ENCODE results near the gene GTPBP2. TPM values are rescaled to one million over a fixed set of nuclear protein-coding genes. Genes with fewer than 3 reads are reported as not detected.

Gene GTPBP2
- total RNA-seq, 1 experiment from 2014 or later = 76.4 TPM

GRCh38 chr6:43588194-43588593 is 40.9 kb downstream of the GTPBP2 start:
- CTCF ChIA-PET = no interaction called here
- no peak overlapping the region for H3K4me3 Mint-ChIP-seq
- ATAC-seq (no peak), DNase-seq (ENCODE audit: low spot score) (no peak)
- no peaks in the 10 kb centered on the region for H3K4me1 Mint-ChIP-seq
- no peaks in the 10 kb centered on the region for H3K27me3 Mint-ChIP-seq (ENCODE audit: low read depth)
- no peak overlapping the region for H3K27ac Mint-ChIP-seq
- TF ChIP-seq CDX4 (CRISPR knock-in tag; IDR thresholded peaks at IDR 0.05; ENCODE audit: borderline replicate concordance) (no peak), ESRRA (CRISPR knock-in tag; IDR thresholded peaks at IDR 0.05; ENCODE audit: borderline replicate concordance) (no peak)
- TF ChIP-seq, protein P1, sequence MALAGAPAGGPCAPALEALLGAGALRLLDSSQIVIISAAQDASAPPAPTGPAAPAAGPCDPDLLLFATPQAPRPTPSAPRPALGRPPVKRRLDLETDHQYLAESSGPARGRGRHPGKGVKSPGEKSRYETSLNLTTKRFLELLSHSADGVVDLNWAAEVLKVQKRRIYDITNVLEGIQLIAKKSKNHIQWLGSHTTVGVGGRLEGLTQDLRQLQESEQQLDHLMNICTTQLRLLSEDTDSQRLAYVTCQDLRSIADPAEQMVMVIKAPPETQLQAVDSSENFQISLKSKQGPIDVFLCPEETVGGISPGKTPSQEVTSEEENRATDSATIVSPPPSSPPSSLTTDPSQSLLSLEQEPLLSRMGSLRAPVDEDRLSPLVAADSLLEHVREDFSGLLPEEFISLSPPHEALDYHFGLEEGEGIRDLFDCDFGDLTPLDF (CRISPR knock-in tag; IDR thresholded peaks at IDR 0.05) = no peak
- peaks cover 62% of the 10 kb centered on the region for H3K36me3 Mint-ChIP-seq
- H3K9me3 Mint-ChIP-seq = no peaks in the 10 kb centered on the region
- POLR2A ChIA-PET = no interaction called here

- Mint-ChIP-seq H3K9me3 (no peaks in the 10 kb centered on the region), H3K4me1 (no peaks in the 10 kb centered on the region), H3K36me3 (peaks cover 63% of the 10 kb centered on the region), H3K27ac (no peak overlapping the region), H3K4me3 (no peak overlapping the region), H3K27me3 (ENCODE audit: low read depth) (no peaks in the 10 kb centered on the region)
- POLR2A ChIA-PET = interaction anchor here (0.7 kb wide), 1 partner anchor 19 kb away, joined by 4 read pairs; no protein-coding TSS in a partner anchor
- TF ChIP-seq GRHL2 (CRISPR knock-in tag; IDR thresholded peaks at IDR 0.05; ENCODE audit: insufficient replicate concordance, severe bottlenecking) (no peak), FOXK1 (CRISPR knock-in tag; IDR thresholded peaks at IDR 0.05) (no peak)
- CTCF ChIA-PET = interaction anchor here (0.6 to 0.7 kb wide), 2 partner anchors 89 to 690 kb away, joined by 3 to 5 read pairs; no protein-coding TSS in a partner anchor
- no peak for DNase-seq (ENCODE audit: low spot score)
- ATAC-seq = no peak
Observed at GRCh38 chr6:43584892-43585570, 44.0 kb downstream of the GTPBP2 start.

GRCh38 chr6:43582911-43583310 is 46.2 kb downstream of the GTPBP2 start:
- ChIA-PET POLR2A (no interaction called here), CTCF (no interaction called here)
- ATAC-seq (no peak), DNase-seq (ENCODE audit: low spot score) (no peak)
- Mint-ChIP-seq H3K27ac (no peak overlapping the region), H3K27me3 (ENCODE audit: low read depth) (no peaks in the 10 kb centered on the region), H3K36me3 (peaks cover 58% of the 10 kb centered on the region), H3K4me1 (0 out of 2 replicates have a peak, but pooled peaks cover 3% of the 10 kb centered on the region), H3K9me3 (no peaks in the 10 kb centered on the region), H3K4me3 (no peak overlapping the region)
- TF ChIP-seq, protein P2, sequence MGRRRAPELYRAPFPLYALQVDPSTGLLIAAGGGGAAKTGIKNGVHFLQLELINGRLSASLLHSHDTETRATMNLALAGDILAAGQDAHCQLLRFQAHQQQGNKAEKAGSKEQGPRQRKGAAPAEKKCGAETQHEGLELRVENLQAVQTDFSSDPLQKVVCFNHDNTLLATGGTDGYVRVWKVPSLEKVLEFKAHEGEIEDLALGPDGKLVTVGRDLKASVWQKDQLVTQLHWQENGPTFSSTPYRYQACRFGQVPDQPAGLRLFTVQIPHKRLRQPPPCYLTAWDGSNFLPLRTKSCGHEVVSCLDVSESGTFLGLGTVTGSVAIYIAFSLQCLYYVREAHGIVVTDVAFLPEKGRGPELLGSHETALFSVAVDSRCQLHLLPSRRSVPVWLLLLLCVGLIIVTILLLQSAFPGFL (CRISPR knock-in tag; IDR thresholded peaks at IDR 0.05; ENCODE audit: borderline replicate concordance) = no peak
- TF ChIP-seq SMAD3 (CRISPR knock-in tag; IDR thresholded peaks at IDR 0.05; ENCODE audit: borderline replicate concordance) (no peak), TEAD1 (CRISPR knock-in tag; IDR thresholded peaks at IDR 0.05) (no peak), ZNF671 (CRISPR knock-in tag; IDR thresholded peaks at IDR 0.05) (no peak), OVOL2 (CRISPR knock-in tag; IDR thresholded peaks at IDR 0.05; ENCODE audit: borderline replicate concordance) (no peak), ZNF396 (CRISPR knock-in tag; IDR thresholded peaks at IDR 0.05; ENCODE audit: borderline replicate concordance) (no peak), ZNF425 (CRISPR knock-in tag; conservative IDR thresholded peaks at IDR 0.05) (no peak), TP53 (CRISPR knock-in tag; IDR thresholded peaks at IDR 0.05) (no peak), FOXP1 (CRISPR knock-in tag; IDR thresholded peaks at IDR 0.05; ENCODE audit: borderline replicate concordance) (no peak), E2F5 (CRISPR knock-in tag; IDR thresholded peaks at IDR 0.05) (no peak), IRF2 (CRISPR knock-in tag; IDR thresholded peaks at IDR 0.05; ENCODE audit: borderline replicate concordance, low read depth) (no peak), CBFB (CRISPR knock-in tag; IDR thresholded peaks at IDR 0.05; ENCODE audit: low read depth) (no peak)
- TF ChIP-seq, protein P3, sequence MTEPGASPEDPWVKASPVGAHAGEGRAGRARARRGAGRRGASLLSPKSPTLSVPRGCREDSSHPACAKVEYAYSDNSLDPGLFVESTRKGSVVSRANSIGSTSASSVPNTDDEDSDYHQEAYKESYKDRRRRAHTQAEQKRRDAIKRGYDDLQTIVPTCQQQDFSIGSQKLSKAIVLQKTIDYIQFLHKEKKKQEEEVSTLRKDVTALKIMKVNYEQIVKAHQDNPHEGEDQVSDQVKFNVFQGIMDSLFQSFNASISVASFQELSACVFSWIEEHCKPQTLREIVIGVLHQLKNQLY (CRISPR knock-in tag; IDR thresholded peaks at IDR 0.05) = no peak
